Upper lobe of left lung (tissue), 4 donors: ENCODE results near the gene NLRP6.
"Not testable (repeated sequence)": the region's sequence is repeated elsewhere in the genome, so short reads cannot be mapped to it uniquely, and the experiment has no call there.

ENCODE experiments used
- POLR2A ChIP-seq, 4 donors: fragments of 450-650 bp; IDR thresholded peaks; one replicate each; pipeline ENCODE4 v1.5.1; 2016 to 2017; ENCODE audit warnings: antibody characterized with exemption in 4 of 4, mild to moderate bottlenecking in 2 of 4
- POLR2AphosphoS5 ChIP-seq, 2 donors: sonication (generic); formaldehyde crosslinking; IDR thresholded peaks; one replicate each; pipeline ENCODE4 v1.5.1; 2017; ENCODE audit warnings: antibody characterized with exemption in 2 of 2
- TF ChIP-seq, protein P1 (sequence below), 6 experiments: fragments of 450-650 bp in 4 of 6; fragments of 200-600 bp in 2 of 6; sonication (generic) in 2 of 6; IDR thresholded peaks; one replicate each; pipeline ENCODE4 v1.5.1; 2016 to 2019; ENCODE audit warnings: antibody characterized with exemption in 6 of 6

DNA sequence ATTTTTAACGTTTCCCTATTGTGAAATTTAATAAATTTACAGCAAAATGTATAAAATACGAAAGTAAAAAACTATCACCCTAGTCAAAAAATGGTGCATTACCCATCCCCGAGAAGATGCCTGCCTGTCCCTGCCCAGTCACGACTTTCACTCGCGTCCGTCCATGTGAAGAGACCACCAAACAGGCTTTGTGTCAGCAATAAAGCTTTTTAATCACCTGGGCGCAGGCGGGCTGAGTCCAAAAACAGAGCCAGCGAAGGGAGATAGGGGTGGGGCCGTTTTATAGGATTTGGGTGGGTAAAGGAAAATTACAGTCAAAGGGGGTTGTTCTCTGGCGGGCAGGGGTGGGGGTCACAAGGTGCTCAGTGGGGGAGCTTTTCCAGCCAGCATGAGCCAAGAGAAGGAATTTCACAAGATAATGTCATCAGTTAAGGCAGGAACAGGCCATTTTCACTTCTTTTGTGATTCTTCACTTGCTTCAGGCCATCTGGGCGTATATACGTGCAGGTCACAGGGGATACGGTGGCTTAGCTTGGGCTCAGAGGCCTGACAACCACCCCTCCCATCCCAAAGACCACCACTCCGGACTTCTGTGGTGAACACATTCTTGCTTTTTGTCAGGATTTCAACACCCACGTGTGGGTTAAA, 55.5 kb downstream of the NLRP6 start:
- TF ChIP-seq, protein P1, sequence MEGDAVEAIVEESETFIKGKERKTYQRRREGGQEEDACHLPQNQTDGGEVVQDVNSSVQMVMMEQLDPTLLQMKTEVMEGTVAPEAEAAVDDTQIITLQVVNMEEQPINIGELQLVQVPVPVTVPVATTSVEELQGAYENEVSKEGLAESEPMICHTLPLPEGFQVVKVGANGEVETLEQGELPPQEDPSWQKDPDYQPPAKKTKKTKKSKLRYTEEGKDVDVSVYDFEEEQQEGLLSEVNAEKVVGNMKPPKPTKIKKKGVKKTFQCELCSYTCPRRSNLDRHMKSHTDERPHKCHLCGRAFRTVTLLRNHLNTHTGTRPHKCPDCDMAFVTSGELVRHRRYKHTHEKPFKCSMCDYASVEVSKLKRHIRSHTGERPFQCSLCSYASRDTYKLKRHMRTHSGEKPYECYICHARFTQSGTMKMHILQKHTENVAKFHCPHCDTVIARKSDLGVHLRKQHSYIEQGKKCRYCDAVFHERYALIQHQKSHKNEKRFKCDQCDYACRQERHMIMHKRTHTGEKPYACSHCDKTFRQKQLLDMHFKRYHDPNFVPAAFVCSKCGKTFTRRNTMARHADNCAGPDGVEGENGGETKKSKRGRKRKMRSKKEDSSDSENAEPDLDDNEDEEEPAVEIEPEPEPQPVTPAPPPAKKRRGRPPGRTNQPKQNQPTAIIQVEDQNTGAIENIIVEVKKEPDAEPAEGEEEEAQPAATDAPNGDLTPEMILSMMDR (IDR thresholded peaks at IDR 0.05), result not testable (repeated sequence)
- not testable (repeated sequence) for TF ChIP-seq POLR2AphosphoS5, POLR2A (IDR thresholded peaks at IDR 0.05)
